ENCODE measurements around the gene ABAT.

- TF ChIP-seq FOXM1 (IDR thresholded peaks at IDR 0.05; ENCODE audit: borderline replicate concordance), result no peak
- no peak for TF ChIP-seq BHLHE40 (IDR thresholded peaks at IDR 0.05; ENCODE audit: borderline replicate concordance)
- TF ChIP-seq ZNF384 (IDR thresholded peaks at IDR 0.05), result no peak
- no peak for TF ChIP-seq FOXK2 (IDR thresholded peaks at IDR 0.05)
- no peak for TF ChIP-seq SUZ12 (IDR thresholded peaks at IDR 0.05)
- no peak for TF ChIP-seq SP1 (IDR thresholded peaks at IDR 0.05)
- TF ChIP-seq FOXA1 (IDR thresholded peaks at IDR 0.05), result no peak
- TF ChIP-seq NFRKB (IDR thresholded peaks at IDR 0.05), result no peak
- no peak for TF ChIP-seq PKNOX1 (IDR thresholded peaks at IDR 0.05)
- no peak for TF ChIP-seq LEF1 (IDR thresholded peaks at IDR 0.05; ENCODE audit: borderline replicate concordance)
- no peak for TF ChIP-seq CTBP1 (IDR thresholded peaks at IDR 0.05; ENCODE audit: borderline replicate concordance)
Observed at GRCh38 chr16:8808613-8809353, 134.4 kb downstream of the ABAT start.

Measured in HEK293T (cell line).